CD4-positive, alpha-beta T cell (primary cell): Measurements from ENCODE around the gene CDYL. TPM values are rescaled to one million over a fixed set of nuclear protein-coding genes. Genes with fewer than 3 reads are reported as not detected.
"Not testable (repeated sequence)": the region's sequence is repeated elsewhere in the genome, so short reads cannot be mapped to it uniquely, and the experiment has no call there.

Experiments
- ATAC-seq: fragments of 200-7000 bp; cut with Tn5 transposase; one replicate; pipeline ENCODE4 v1.10.0; 2022; ENCODE audit warnings: mild to moderate bottlenecking; ENCODE audit not compliant: poor library complexity
- CTCF ChIA-PET: fragments of 350-600 bp; sonication (Branson Sonifier 250); formaldehyde crosslinking; loops from one replicate; lab custom pipeline; 2021; ENCODE audit warnings: antibody characterized with exemption, inconsistent platforms; lab: Charles Lee
- POLR2A ChIA-PET: fragments of 350-600 bp; sonication (Branson Sonifier 250); formaldehyde crosslinking; loops from one replicate; lab custom pipeline; 2021; ENCODE audit warnings: antibody characterized with exemption, inconsistent platforms; lab: Charles Lee
- DNase-seq, 14 experiments: peaks; one replicate each; pipeline ENCODE4 v3.0.0-alpha.2; 2013 to 2020; ENCODE audit warnings: mixed read lengths in 2 of 14
- H3K27ac ChIP-seq, 2 donors: one replicate each; pipeline versions ENCODE4 v1.5.1 to v1.7.0; 2013; ENCODE audit warnings: low read length in 2 of 2, low read depth in 1 of 2, mild to moderate bottlenecking in 1 of 2
- H3K27me3 ChIP-seq, 2 experiments: 1 replicate in 1 of 2; 2 replicates in 1 of 2; pipeline versions ENCODE4 v1.6.1 to v1.7.0; 2013; ENCODE audit warnings: low read length in 2 of 2, control low read depth in 1 of 2, mild to moderate bottlenecking in 1 of 2, moderate library complexity in 1 of 2; ENCODE audit not compliant: insufficient read depth in 2 of 2, control insufficient read depth in 1 of 2
- H3K36me3 ChIP-seq: one replicate; pipeline ENCODE4 v1.6.1; 2013; ENCODE audit warnings: low read length, control low read depth; ENCODE audit not compliant: insufficient read depth
- H3K4me1 ChIP-seq: one replicate; pipeline ENCODE4 v1.6.1; 2013; ENCODE audit warnings: low read length, control low read depth; ENCODE audit not compliant: insufficient read depth
- H3K4me3 ChIP-seq: one replicate; pipeline ENCODE4 v1.5.1; 2013; ENCODE audit warnings: mild to moderate bottlenecking, low read length, moderate library complexity
- H3K9me3 ChIP-seq, 2 experiments: 1 replicate in 1 of 2; 2 replicates in 1 of 2; pipeline versions ENCODE4 v1.6.1 to v1.7.0; 2013; ENCODE audit warnings: low read length in 2 of 2, mild to moderate bottlenecking in 2 of 2, control low read depth in 1 of 2, moderate library complexity in 1 of 2; ENCODE audit not compliant: control insufficient read depth in 1 of 2, insufficient read depth in 1 of 2
- H3K27ac Mint-ChIP-seq: one replicate; pipeline ENCODE4 v1.8.0; 2020; ENCODE audit warnings: mixed read lengths
- H3K27me3 Mint-ChIP-seq: one replicate; pipeline ENCODE4 v1.8.0; 2021; ENCODE audit warnings: mixed read lengths
- H3K36me3 Mint-ChIP-seq: one replicate; pipeline ENCODE4 v1.8.0; 2021; ENCODE audit warnings: low read depth, mixed read lengths
- H3K4me1 Mint-ChIP-seq: one replicate; pipeline ENCODE4 v1.8.0; 2021; ENCODE audit warnings: low read depth, mixed read lengths
- H3K4me3 Mint-ChIP-seq: one replicate; pipeline ENCODE4 v1.8.0; 2020; ENCODE audit warnings: mild to moderate bottlenecking, mixed read lengths
- H3K9me3 Mint-ChIP-seq: one replicate; pipeline ENCODE4 v1.8.0; 2020; ENCODE audit warnings: mixed read lengths
- intact Hi-C, 2 experiments: fragments of 100-400 bp; cut with DNase I in 1 of 2; cut with micrococcal nuclease in 1 of 2; formaldehyde crosslinking; loops; one replicate each; pipeline versions ENCODE4 v1.15.1 to v1.9.0; 2023 to 2025; cut with DNase I, micrococcal nuclease
- total RNA-seq, 174 experiments: library from RNA in 2 of 174; stranded (reverse) in 2 of 174; gene quantifications; one replicate each; pipeline ENCODE4 v1.2.3 and lab custom pipeline; 2021 to 2026
- TF ChIP-seq, protein P1 (sequence below): fragments of 200-600 bp; IDR thresholded peaks from one replicate; pipeline ENCODE4 v1.8.0; 2022; ENCODE audit warnings: antibody characterized with exemption, mild to moderate bottlenecking

The CDYL gene
- total RNA-seq, 2 experiments from 2014 or later: 23.8 to 23.9 TPM

DNA sequence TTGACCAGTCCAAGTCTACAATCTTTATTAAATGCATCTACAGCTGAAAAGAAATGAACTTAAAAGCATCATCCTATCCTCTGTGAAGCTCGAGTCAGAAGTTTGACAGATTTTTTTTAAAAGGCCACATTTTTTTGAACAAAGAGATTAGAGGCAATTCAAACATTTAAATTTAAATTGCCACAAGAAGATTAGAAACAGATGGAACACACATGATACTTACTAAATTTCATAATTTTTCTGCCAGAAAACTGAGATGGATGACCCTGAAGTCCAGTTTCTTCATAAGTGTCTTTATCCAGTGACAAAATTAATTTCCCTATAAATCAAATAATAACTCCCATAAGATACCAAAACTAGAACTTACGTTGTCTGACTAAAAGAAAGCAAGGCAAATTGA, 223.4 kb downstream of the CDYL start:
- H3K4me1 Mint-ChIP-seq: peaks cover 14% of the 10 kb centered on the region
- Histone ChIP-seq H3K36me3 (peaks cover 31% of the 10 kb centered on the region), H3K4me1 (peaks cover 14% of the 10 kb centered on the region), H3K4me3 (no peak overlapping the region), H3K27ac (no peak overlapping the region), H3K9me3 (no peaks in the 10 kb centered on the region), H3K27me3 (no peaks in the 10 kb centered on the region)
- CTCF ChIA-PET: no interaction called here
- DNase-seq (no peak), ATAC-seq (no peak)
- H3K9me3 Mint-ChIP-seq: no peaks in the 10 kb centered on the region
- H3K4me3 Mint-ChIP-seq: no peak overlapping the region
- no peak overlapping the region for H3K27ac Mint-ChIP-seq
- no peaks in the 10 kb centered on the region for H3K27me3 Mint-ChIP-seq
- TF ChIP-seq, protein P1, sequence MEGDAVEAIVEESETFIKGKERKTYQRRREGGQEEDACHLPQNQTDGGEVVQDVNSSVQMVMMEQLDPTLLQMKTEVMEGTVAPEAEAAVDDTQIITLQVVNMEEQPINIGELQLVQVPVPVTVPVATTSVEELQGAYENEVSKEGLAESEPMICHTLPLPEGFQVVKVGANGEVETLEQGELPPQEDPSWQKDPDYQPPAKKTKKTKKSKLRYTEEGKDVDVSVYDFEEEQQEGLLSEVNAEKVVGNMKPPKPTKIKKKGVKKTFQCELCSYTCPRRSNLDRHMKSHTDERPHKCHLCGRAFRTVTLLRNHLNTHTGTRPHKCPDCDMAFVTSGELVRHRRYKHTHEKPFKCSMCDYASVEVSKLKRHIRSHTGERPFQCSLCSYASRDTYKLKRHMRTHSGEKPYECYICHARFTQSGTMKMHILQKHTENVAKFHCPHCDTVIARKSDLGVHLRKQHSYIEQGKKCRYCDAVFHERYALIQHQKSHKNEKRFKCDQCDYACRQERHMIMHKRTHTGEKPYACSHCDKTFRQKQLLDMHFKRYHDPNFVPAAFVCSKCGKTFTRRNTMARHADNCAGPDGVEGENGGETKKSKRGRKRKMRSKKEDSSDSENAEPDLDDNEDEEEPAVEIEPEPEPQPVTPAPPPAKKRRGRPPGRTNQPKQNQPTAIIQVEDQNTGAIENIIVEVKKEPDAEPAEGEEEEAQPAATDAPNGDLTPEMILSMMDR: no peak
- POLR2A ChIA-PET: no interaction called here
- intact Hi-C loops: no loop called here
- H3K36me3 Mint-ChIP-seq: peaks cover 75% of the 10 kb centered on the region

DNA sequence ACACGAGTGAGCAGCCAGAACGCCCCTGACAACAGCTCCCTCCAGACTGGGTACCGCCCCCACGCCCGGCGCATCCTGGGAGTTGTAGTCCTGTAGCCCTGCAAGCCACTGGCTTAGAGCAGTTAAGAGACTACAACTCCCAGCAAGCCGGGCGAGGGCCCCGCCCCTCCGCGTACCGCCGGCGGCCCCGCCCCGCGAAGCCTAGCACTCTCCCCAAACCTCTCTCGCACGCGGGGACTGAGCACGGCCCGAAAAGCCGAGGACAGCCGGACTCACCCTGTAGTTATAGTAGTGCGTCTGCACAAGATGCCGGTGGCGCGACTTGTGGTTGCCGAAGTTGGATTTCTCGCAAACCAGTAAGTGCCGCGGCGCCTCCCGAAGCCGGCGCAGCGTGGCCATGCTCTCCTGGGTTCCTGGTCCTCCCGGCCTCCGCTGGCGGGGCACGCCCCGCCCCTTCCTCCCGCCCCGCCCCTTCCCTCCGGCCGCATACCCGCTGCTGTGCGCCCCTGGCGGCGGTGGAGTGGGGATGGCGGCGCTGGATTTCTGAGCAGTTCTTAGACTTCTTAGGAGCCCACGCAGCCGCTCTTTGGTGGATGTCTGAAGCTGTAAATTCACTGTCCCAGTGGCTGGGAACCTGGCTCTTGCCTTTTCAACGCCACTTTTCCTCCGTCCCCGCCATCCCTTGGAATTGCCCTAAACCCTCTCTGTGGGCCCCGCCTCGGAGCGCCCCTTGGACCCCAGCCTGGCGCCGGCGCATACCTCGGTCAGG, 227.6 kb downstream of the CDYL start, which contains the start of gene RPP40:
TSS of gene RPP40 (minus strand) at position 434 of the 769 bp plus-strand sequence. CDS start at position 399, 35 bp downstream.
- TF ChIP-seq, protein P1: peak; percentile 77
- DNase-seq (peak; percentile 95 to 100 (median 98)), ATAC-seq (peak; percentile 92)
- H3K4me1 ChIP-seq: peaks cover 15% of the 10 kb centered on the region
- peak within 1 kb of the TSS; percentile 81 for H3K4me3 ChIP-seq
- H3K9me3 ChIP-seq: no peaks in the 10 kb centered on the region
- H3K27ac ChIP-seq: peak within 1 kb of the TSS; percentile 83
- Mint-ChIP-seq H3K27ac (peak within 1 kb of the TSS; percentile 91), H3K4me3 (peak within 1 kb of the TSS; percentile 90), H3K9me3 (no peaks in the 10 kb centered on the region), H3K4me1 (peaks cover 17% of the 10 kb centered on the region), H3K36me3 (peaks cover 33% of the 10 kb centered on the region), H3K27me3 (no peaks in the 10 kb centered on the region)
- peaks cover 7% of the 10 kb centered on the region for H3K36me3 ChIP-seq
- no peaks in the 10 kb centered on the region for H3K27me3 ChIP-seq
- ChIA-PET CTCF (interaction anchor here (0.6 to 1.8 kb wide), 4 partner anchors 27 to 1155 kb away, joined by 3 to 6 read pairs (median 4); partner anchors contain the start of gene FAM50B), POLR2A (interaction anchor here (0.6 to 1.8 kb wide), 8 partner anchors 8 to 983 kb away, joined by 3 to 8 read pairs (median 4); partner anchors contain the start of genes CDYL, FARS2 and LYRM4)
- intact Hi-C loops: loop anchor here (1.0 to 10.0 kb wide), 7 partner anchors 227 to 1646 kb away; partner anchors contain the start of genes CDYL (in 2 of the 2), ECI2 (in 1 of the 2), FARS2 (in 1 of the 2) and NRN1 (in 1 of the 2)

- no peaks in the 10 kb centered on the region for H3K9me3 Mint-ChIP-seq
- Histone ChIP-seq H3K27ac (peak overlapping the region; percentile 83), H3K36me3 (peaks cover 7% of the 10 kb centered on the region), H3K9me3 (no peaks in the 10 kb centered on the region), H3K4me3 (peak overlapping the region; percentile 81), H3K4me1 (peaks cover 15% of the 10 kb centered on the region), H3K27me3 (no peaks in the 10 kb centered on the region)
- CTCF ChIA-PET: interaction anchor here (0.6 to 1.8 kb wide), 2 partner anchors 26 to 254 kb away, joined by 3 to 6 read pairs; no protein-coding TSS in a partner anchor
- peak overlapping the region; percentile 90 for H3K4me3 Mint-ChIP-seq
- H3K4me1 Mint-ChIP-seq: peaks cover 17% of the 10 kb centered on the region
- POLR2A ChIA-PET: interaction anchor here (1.3 to 1.8 kb wide), 2 partner anchors 22 to 257 kb away, joined by 6 to 8 read pairs; partner anchors contain the start of genes FARS2 and LYRM4
- H3K27ac Mint-ChIP-seq: peak overlapping the region; percentile 91
- DNase-seq (no peak), ATAC-seq (no peak)
- intact Hi-C loops: loop anchor here (2.0 to 10.0 kb wide), 6 partner anchors 228 to 1647 kb away; partner anchors contain the start of genes CDYL (in 2 of the 2), ECI2 (in 1 of the 2) and NRN1 (in 1 of the 2)
- no peaks in the 10 kb centered on the region for H3K27me3 Mint-ChIP-seq
- TF ChIP-seq, protein P1: no peak
- peaks cover 26% of the 10 kb centered on the region for H3K36me3 Mint-ChIP-seq
Observed at GRCh38 chr6:5004373-5005037, 228.3 kb downstream of the CDYL start.

DNA sequence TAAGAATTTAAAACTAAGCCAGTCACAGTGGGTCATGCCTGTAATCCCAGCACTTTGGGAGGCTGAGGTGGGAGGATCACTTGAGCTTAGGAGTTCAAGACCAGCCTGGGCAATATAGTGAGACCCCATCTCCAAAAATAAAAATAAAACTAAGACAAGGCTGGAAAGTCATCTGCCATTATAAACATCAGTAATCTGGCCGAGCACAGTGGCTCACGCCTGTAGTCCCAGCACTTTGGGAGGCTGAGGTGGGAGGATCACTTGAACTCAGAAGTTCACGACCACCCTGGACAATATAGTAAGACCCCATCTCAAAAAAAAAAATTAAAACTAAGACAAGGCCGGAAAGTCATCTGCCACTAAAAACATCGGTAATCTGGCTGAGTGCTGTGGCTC, 228.8 kb downstream of the CDYL start:
- H3K4me1 ChIP-seq: peaks cover 15% of the 10 kb centered on the region
- H3K36me3 ChIP-seq, H3K4me3 ChIP-seq, DNase-seq, H3K9me3 Mint-ChIP-seq, H3K27me3 ChIP-seq, H3K27me3 Mint-ChIP-seq, CTCF ChIA-PET, POLR2A ChIA-PET, H3K27ac ChIP-seq, ATAC-seq, H3K9me3 ChIP-seq: not testable (repeated sequence)
- Mint-ChIP-seq H3K4me3 (peak overlapping the region; percentile 20), H3K27ac (peak overlapping the region; percentile 91), H3K4me1 (peaks cover 17% of the 10 kb centered on the region), H3K36me3 (peaks cover 23% of the 10 kb centered on the region)
- intact Hi-C loops: loop anchor here (2.0 to 10.0 kb wide), 3 partner anchors 228 to 980 kb away; partner anchors contain the start of gene CDYL (in 2 of the 2)
